Frontal cortex (tissue), 4 donors: ENCODE measurements around the gene ULBP2. TPM values are rescaled to one million over a fixed set of nuclear protein-coding genes. Genes with fewer than 3 reads are reported as not detected.
"Not testable (repeated sequence)": the region's sequence is repeated elsewhere in the genome, so short reads cannot be mapped to it uniquely, and the experiment has no call there.

Experiments used
- DNase-seq, 2 donors: peaks; one replicate each; pipeline ENCODE4 v3.0.0; 2012; ENCODE audit warnings: low spot score in 2 of 2
- FAIRE-seq: peaks from 2 replicates; lab custom pipeline; 2012; peaks lifted over from hg19 to GRCh38; lab: Jason Lieb, UNC
- total RNA-seq: library from RNA; depleted of rRNA; stranded (reverse); fragments of >200 nt; gene quantifications from one replicate; pipeline ENCODE4 v1.2.3, GENCODE V29; 2014
- donor health status: control.
- donor health status: control.
- donor health status: control.

Gene ULBP2
- total RNA-seq, 1 donor from 2014 or later, result 5.3 TPM

DNA sequence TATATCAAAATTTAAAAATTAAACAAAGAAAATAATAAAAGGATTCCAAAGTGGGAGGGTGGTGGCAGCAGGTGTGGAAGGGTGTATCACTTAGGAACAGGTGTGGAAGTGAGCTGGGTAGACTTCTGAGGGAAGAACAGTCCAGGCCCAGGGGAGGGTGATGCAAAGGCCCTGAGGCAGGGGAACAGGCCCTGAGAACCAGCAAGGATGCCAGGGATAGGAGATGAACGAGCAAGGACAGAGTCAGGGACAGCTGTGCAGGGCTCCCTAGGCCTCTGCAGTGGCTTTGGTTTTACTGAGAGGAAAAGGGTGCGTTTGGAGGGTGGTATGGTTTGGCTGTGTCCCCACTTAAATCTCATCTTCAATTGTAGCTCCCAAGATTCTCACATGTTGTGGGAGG, 34.5 kb upstream of the ULBP2 start:
- DNase-seq (no peak), FAIRE-seq (no peak)

DNA sequence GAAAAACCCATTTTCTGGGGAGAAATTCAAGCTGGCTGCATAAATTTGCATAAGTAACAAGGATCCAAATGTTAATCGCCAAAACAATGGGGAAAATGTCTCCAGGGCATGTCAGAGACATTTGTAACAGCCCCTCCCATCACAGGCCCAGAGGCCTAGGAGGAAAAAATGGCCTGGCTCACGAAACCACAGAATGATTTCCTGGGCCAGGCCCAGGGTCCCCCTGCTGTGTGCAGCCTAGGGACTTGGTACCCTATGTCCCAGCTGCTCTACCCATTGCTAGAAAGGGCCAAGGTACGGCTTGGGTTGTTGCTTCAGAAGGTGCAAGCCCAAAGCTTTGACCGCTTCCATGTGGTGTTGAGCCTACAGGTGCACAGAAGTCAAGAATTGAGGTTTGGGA, 33.3 kb upstream of the ULBP2 start:
- not testable (repeated sequence) for DNase-seq, FAIRE-seq

DNA sequence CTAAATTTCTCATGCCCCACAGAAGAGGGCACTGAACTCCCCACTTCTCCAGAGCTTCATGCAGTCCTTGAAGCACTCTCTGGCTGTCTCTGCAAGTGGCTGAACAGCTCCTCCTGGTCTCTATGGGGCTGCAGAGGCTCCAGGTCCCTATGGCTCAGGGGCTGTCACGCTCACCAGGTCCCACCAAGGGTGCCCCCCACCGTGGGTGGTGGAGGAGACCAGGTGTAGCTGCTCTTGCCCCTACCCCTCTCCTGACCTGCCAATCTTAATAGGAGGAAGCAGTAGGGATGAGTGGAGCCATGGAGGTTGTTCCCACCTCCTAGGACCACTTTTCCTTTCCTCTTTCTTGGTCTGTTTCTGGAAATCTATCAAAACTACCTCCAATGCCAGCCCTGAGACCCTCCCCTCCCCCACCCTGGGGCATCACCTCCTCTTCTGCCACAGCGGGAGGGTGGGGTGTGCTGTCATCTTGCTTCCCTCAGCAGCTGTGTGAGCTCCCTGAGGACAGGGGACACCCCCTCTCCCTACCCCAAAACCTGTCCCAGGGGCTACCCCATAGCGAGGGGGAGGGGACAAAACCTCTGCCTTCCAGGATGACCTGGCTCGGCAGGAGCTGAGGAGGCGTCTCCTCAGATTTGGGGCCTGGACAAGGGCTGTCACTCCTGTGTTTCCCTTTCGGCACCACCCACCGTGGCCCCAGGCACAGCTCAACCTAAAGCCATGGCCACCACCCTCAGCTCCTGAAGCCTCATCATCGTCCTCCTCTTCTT, 31.9 kb upstream of the ULBP2 start:
- FAIRE-seq (no peak), DNase-seq (no peak)

DNA sequence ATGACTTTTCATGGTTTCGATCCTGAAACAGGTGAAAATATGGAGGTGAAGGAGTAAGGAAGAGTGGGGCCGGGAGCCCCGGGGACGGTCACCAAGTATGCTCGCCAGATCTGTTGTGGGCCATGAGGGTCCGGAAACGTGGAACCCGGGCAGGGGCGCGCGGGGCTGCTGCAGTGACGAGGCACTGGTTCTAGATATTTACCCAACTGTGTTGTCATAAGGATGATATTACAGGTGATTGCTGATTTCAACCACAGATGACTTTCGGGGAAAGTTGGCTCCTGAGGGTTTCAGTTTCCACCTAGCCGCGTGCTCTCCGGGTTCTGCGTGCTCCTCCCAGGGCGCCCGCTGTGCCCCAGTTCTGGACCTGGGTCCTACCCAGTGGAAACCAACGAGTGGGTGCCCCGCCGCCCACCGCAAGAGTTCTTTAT, 31.1 kb upstream of the ULBP2 start:
- DNase-seq (no peak), FAIRE-seq (no peak)

DNA sequence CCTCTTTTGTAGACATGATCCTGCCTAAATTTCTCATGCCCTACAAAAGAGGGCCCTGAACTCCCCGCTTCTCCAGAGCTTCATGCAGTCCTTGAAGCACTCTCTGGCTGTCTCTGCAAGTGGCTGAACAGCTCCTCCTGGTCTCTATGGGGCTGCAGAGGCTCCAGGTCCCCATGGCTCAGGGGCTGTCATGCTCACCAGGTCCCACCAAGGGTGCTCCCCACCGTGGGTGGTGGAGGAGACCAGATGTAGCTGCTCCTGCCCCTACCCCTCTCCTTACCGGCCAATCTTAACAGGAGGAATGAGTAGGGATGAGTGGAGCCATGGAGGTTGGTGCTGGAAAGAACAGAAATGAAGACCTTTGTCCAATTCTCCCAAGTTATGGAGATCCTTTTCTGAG, 29.1 kb upstream of the ULBP2 start:
- FAIRE-seq, DNase-seq: not testable (repeated sequence)

DNA sequence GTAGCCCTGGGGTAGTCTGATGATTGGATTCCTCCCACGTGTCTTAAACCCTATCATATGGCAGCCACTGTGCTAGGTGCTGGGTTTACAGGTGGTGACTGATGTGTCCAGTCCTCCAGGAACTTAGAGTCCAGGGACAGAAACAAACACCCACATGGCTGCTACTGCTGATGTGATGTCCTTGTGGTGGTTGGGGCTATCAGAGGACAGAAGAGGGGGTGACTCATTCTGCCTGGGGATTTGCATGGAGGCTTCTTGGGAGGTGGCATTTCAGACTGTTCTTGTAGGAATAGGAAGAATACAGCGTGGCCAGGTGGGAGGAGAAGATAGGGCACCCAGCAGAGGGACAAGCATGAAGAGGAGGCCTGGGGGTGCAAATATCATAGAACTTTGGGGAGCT, 28.7 kb upstream of the ULBP2 start:
- no peak for DNase-seq
- no peak for FAIRE-seq

DNA sequence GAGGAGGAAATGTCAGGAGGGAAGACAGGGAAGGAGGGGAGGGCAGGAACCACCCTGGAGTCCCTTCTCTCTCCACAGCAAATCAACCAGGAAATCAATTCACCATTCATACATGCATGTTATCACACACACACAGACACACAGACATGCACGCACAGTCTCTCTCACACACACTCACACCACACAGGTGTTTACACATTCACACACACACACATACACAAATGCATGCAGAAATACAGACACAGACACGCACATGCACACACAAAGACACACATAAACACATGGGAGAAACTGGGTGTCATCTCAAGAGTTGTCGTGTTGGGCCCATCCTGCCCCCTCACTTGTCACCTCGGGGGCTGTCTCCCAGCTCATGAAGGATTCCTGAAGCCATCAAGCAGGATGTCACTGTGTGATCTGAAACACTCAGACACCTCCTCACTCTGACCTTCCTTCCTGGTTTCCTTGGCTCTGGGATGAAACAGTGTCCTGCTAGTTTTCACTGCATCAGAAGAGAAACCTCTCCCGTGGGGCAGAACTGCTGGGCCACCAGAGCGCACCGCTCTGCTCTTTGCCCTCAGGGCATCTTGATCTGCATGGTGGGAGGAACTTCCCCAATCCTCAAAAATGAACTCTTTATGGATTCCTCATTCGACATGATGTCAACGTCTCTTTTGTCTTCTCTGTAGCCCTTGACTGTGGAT, 28.1 kb upstream of the ULBP2 start:
- no peak for FAIRE-seq
- DNase-seq, result no peak

DNA sequence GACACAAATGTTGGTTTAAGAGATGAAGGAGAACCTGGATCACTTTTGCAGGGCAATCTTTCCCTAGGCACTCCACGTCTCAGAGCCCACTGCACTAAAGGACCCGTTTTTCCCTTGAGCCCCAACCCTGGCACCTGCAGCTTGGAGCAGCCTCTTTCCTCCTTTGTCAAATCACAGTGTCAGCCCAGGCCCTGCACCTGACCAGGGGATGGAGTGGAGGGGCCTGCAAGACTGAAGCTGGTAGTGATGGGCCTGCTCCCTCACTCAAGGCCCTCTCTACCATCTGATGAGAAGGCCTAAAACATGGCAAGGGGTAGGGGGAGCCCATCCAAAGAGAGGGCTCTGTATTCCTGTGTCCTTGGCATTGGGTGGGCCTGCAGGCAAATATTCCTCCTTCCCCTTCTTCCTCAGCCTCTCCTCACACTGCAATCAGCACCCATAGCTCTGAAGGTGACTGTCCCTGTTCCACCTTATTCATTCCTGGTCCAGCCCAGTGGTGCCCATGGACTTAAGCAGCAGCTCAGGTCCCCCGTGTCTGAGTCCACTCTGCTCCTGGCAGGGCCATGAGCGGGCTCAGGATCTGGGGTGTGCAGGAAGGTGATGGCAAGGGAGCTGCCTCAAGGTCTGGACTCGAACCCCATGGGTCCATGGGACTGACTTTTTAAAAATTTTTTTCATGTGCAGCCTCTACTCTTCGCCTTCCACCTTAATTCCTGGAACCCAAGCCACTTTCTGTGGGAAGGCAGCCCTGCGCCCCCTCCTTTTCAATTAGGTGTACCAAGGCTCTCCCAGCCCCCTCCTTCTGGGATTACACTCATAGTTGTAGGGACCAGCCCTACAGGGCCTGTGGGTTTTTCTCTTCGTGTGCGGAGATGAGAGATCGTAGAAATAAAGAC, 25.6 kb upstream of the ULBP2 start:
- DNase-seq, result no peak
- FAIRE-seq, result no peak

DNA sequence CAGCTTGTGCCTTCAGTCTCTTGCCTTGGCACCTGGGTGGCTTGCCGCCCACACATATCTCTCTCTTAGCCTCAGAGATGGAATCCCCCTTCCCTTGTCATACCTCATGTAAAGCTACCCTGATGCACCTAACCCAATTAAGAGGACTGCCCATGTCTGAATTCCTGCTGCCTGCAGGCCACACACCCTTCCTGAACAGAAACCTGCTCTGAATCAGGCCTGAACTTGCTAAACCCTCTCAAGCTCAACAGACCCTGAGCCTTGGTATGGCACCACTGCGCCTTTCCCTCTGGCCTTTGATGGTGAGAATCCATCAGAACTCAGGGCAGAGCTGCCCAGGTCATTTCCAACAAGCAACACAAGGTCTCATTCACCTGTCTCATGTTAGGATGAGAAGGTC, 24.1 kb upstream of the ULBP2 start:
- DNase-seq (no peak), FAIRE-seq (no peak)

DNA sequence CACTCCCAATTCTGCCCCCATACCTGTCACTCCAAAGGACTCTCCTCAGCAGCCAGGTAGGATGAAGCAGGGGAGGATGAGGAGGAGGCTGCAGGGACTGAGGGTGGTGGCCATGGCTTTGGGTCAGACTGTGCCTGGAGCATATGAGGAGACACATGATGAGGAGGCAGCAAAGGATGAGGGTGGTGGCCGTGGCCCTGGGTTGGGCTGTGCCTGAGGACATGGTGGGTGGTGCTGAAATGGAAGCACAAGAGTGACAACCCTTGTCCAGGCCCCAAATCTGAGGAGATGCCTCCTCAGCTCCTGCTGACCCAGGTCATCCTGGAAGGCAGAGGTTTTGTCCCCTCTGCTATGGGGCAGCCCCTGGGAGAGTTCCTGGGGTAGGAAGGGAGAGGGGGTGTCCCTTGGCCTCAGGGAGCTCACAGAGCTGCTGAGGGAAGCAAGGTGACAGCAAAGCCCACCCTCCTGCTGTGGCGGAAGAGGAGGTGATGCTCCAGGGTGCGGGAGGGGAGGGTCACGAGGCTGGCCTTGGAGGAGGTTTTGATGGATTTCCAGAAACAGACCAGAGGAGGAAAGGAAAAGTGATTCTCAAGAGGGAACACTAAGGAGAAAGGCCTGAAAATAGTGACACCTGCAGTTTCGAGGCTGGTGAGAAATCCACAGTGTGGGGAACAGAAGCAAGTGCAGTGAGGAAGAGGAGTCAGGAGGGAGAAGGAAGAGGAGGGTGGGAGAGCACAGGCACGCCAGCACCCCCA, 23.5 kb upstream of the ULBP2 start:
- FAIRE-seq (no peak), DNase-seq (no peak)

DNA sequence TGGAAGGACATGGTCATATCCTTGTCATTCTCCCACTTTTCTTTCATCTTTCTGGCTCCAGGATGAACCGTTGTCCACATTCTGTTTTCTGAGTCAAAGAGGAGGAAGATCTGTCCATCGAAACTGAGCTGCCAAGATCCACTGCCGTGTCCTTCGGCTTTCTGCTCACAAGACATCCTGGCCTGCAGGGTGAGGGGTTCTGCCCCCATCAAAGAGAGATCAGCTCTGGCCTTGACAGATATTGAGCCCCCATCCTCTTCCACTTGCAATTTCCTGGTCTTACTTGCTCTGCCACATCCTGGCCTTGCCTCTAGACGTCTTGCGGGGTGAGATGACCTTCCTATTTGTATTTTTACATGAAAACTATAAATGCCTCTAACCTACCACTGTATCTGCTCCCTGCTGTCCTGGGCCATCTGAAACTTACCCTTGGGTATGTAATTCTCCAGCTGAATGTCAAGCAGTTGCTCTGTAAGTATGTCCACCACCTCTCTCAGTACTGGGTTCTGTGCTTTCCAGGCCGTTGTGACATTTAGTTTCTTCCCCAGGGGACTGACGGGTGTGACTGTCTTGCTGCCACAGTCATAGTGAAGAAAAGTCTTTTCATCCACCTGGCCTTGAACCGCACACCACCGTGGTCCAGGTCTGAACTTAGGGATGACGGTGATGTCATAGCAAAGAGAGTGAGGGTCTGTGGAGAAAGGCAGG, 22.5 kb upstream of the ULBP2 start:
- FAIRE-seq, DNase-seq: not testable (repeated sequence)

DNA sequence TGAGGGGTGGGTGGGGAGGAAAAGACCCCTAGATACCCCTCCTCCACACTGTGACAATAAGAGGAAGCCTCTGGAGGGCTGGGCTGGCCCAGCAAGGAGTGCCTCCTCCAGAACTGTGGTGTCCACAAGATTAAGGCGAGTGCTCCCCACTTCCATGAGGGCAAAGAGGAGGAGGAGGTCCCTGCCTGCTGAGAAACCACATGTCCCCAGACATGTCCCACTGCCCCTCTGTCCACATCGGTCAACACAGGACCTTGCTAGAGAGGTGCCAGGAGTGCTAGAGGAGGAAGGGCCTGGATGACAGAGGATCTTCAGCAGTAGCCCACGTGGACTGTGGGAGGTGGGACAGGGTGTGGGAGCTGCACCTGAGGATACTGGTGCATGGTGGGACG, 22.0 kb upstream of the ULBP2 start:
- DNase-seq, result no peak
- FAIRE-seq, result no peak

DNA sequence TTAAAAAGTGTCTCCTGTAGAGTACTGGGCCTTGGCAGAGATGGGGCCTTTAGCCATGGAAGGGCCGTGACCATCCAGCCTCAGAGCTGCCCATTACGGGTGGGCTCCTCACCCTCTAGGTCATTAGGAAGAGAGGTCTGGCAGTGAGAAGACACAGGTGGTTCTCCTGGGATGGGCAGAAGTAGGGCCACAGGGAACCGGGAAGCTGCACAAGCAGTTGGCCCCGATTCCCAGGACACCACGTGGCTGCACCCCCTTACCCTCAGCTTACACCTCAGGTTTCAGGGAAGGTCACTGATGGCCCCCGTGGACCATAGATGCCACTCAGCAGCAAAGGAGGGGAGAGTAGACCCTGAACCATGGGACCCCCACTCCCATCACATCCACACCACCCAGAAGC, 20.5 kb upstream of the ULBP2 start:
- FAIRE-seq (no peak), DNase-seq (no peak)

DNA sequence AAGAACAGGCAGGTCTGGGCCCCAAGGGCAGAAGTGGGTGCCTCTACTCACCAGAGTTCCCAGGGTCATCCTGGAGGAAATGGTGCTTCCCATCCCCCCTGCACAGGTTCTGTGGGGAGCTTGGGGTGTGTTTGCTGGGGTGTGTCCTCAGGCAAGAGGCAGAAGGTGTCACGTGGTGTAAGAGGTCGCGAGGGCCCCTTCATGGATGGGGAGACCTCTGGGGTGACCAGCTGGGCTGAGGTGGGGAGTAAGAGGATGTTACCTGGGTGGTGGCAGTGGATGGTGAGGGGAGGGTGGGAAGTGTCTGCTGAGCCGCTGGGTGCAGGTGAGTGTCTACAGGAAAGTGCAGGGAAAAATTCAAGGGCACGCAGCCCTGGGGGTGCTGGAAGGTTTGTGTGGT, 19.7 kb upstream of the ULBP2 start:
- not testable (repeated sequence) for DNase-seq, FAIRE-seq

DNA sequence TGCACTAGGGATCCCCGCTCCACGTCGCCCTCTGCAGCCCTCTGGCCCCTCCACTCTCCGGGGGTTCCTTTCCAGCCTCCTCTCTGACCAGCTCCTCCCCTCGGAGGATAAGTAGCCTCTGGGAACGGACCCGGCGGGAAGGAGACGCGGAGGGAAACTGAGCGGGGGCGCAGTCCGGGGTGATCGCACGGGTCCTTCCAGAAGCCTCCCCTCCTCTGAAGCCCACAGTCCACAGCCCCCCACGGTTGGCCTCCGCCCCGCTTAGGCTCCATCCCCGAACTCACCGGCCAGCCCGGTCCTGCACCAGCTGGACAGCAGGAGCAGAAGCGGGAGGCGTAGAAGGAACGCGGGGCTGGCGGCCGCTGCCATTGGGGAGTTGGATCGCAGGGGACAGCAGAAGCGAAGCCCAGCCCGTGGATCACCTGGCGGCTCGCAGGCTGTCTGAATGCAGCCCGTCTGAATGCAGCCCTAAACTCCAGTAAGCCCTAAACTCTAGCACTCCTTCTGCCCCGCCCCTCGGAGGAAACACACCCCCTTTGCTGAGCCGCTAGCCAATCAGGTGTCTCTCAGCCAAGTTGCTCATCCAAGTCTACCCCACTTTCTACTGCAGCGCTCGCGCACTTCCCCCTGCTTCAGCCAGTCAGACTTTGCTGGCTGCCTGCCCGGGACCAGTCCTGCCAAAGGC, 19.0 kb upstream of the ULBP2 start, which contains the start of gene RAET1G:
TSS of gene RAET1G (minus strand) at position 480 of the 685 bp plus-strand sequence. CDS start at position 369, 111 bp downstream.
- FAIRE-seq, result no peak
- peak; percentile 68 to 86 for DNase-seq

DNA sequence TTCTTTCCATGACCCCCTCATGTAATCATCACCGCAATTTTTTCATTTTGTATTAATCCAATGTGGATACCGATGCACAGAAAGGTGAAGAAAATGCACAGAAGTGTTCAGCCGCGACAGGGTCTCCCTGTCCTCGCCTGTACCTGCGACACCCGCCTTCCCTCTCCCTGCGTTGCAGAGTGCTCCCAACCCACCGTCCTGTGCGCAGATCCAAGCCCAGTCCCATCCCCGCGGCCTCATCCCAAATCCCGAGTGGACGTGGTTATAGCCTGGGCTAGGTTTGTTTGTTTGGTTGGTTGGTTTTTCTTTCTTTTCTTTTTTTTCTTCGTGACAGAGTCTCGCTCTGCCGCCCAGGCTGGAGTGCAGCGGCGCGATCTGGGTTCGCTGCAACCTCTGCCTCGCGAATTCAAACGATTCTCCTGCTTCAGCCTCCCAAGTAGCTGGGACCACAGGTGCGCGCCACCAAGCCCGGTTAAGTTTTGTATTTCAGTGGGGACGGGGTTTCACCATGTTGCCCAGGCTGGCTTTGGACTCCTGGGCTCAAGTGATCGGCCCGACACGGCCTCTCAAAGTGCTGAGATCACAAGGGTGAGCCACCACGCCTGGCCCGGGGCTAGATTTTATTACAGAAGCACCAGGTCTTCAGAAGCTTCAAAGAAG, 18.4 kb upstream of the ULBP2 start:
- no peak for FAIRE-seq
- DNase-seq, result no peak

DNA sequence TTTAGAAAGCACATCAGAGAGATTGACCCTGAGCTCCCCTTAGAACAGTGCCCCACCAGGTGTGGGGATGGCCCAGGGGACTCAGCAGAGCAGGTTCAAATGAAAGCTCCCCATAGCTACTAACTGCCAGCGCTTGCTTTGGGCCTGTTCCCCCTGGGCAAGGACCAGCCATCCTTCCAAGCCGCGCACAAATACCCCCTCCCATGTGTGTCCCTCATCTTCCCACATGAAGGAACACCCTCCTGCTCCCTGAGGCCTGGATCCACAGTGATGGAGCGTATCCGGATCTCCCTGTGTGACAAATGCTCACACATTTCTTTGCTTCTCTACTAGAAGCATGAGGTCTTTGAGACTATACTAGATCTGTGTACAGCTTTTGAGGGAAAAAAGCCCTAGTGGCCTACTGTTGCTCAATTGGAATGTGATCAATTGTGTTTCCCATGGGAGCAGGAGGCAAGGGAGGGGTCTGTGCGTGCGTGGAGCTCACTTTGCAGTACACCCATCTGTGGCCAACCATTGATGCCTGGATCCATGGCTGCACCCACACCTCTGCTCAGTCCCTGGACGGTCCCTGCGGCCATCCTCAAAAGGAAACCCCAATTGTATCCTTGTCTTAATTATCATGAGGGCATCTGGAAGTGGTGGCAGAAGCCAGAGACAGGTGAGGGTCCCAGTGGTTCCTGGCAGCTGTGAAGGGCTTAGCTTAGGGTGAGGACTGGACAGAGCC, 17.4 kb upstream of the ULBP2 start:
- DNase-seq (no peak), FAIRE-seq (no peak)
